Mesenchymal stem cell (in vitro differentiated cells and primary cell): ENCODE data around the gene LMOD3.
A peak's percentile ranks its signal among the peaks of the same experiment; 100 is the strongest.

Experiments used
- DNase-seq: peaks from one replicate; pipeline ENCODE4 v3.0.0-alpha.2; 2013
- H2AFZ ChIP-seq: one replicate; pipeline ENCODE4 v1.6.1; 2013; ENCODE audit warnings: low read depth, mild to moderate bottlenecking, control low read depth, inconsistent platforms, low read length, moderate library complexity
- H2AK5ac ChIP-seq: 2 replicates; pipeline ENCODE4 v1.6.1; 2013; ENCODE audit warnings: low read length, moderate library complexity, mild to moderate bottlenecking, inconsistent platforms; ENCODE audit not compliant: severe bottlenecking
- H2BK120ac ChIP-seq: one replicate; pipeline ENCODE4 v1.6.1; 2013; ENCODE audit warnings: low read depth, mild to moderate bottlenecking, inconsistent platforms, low read length, moderate library complexity
- H2BK12ac ChIP-seq, 2 experiments: one replicate each; pipeline ENCODE4 v1.6.1; 2013; ENCODE audit warnings: inconsistent platforms in 2 of 2, low read length in 2 of 2, mild to moderate bottlenecking in 2 of 2, moderate library complexity in 2 of 2, control low read depth in 1 of 2
- H2BK15ac ChIP-seq: one replicate; pipeline ENCODE4 v1.6.1; 2013; ENCODE audit warnings: mild to moderate bottlenecking, low read depth, inconsistent platforms; ENCODE audit not compliant: poor library complexity, severe bottlenecking
- H2BK5ac ChIP-seq: 2 replicates; pipeline ENCODE4 v1.6.1; 2013; ENCODE audit warnings: low read depth, mild to moderate bottlenecking, low read length, control low read depth, inconsistent platforms; ENCODE audit not compliant: poor library complexity, severe bottlenecking
- H3K14ac ChIP-seq, 2 experiments: one replicate each; pipeline ENCODE4 v1.6.1; 2013; ENCODE audit warnings: inconsistent platforms in 2 of 2, low read length in 2 of 2, control low read depth in 1 of 2, mild to moderate bottlenecking in 1 of 2, moderate library complexity in 1 of 2
- H3K18ac ChIP-seq, 2 experiments: one replicate each; pipeline ENCODE4 v1.6.1; 2013; ENCODE audit warnings: inconsistent platforms in 2 of 2, low read length in 2 of 2, control low read depth in 1 of 2, low read depth in 1 of 2, mild to moderate bottlenecking in 1 of 2
- H3K23ac ChIP-seq, 2 experiments: one replicate each; pipeline ENCODE4 v1.6.1; 2013; ENCODE audit warnings: inconsistent platforms in 2 of 2, low read length in 2 of 2, mild to moderate bottlenecking in 2 of 2, moderate library complexity in 2 of 2, control low read depth in 1 of 2
- H3K27ac ChIP-seq: 2 replicates; pipeline ENCODE4 v1.5.1; 2013; ENCODE audit warnings: mild to moderate bottlenecking, moderate library complexity, low read length, control low read depth, inconsistent platforms; ENCODE audit not compliant: poor library complexity, severe bottlenecking
- H3K27me3 ChIP-seq, 2 experiments: 2 replicates each; pipeline versions ENCODE4 v1.6.1 to v1.7.0; 2013; ENCODE audit warnings: low read length in 2 of 2, mild to moderate bottlenecking in 2 of 2, moderate library complexity in 2 of 2, control low read depth in 1 of 2, inconsistent platforms in 1 of 2; ENCODE audit not compliant: control insufficient read depth in 1 of 2, insufficient read depth in 1 of 2
- H3K36me3 ChIP-seq, 2 experiments: 2 replicates each; pipeline versions ENCODE4 v1.6.1 to v1.7.0; 2013; ENCODE audit warnings: low read length in 2 of 2, control low read depth in 1 of 2, inconsistent platforms in 1 of 2, low read depth in 1 of 2, mild to moderate bottlenecking in 1 of 2; ENCODE audit not compliant: insufficient read depth in 2 of 2, control insufficient read depth in 1 of 2
- H3K4ac ChIP-seq, 2 experiments: one replicate each; pipeline ENCODE4 v1.6.1; 2013; ENCODE audit warnings: inconsistent platforms in 2 of 2, low read length in 2 of 2, mild to moderate bottlenecking in 2 of 2, moderate library complexity in 2 of 2, control low read depth in 1 of 2, low read depth in 1 of 2
- H3K4me1 ChIP-seq: 2 replicates; pipeline ENCODE4 v1.6.1; 2013; ENCODE audit warnings: low read depth, low read length, control low read depth; ENCODE audit not compliant: control insufficient read depth, insufficient read depth
- H3K4me2 ChIP-seq: 2 replicates; pipeline ENCODE4 v1.6.1; 2013; ENCODE audit warnings: low read length, mild to moderate bottlenecking, inconsistent platforms; ENCODE audit not compliant: poor library complexity, severe bottlenecking
- H3K4me3 ChIP-seq, 2 experiments: 2 replicates each; pipeline versions ENCODE4 v1.5.1 to v1.7.0; 2013; ENCODE audit warnings: low read length in 2 of 2, mild to moderate bottlenecking in 2 of 2, control low read depth in 1 of 2, low read depth in 1 of 2; ENCODE audit not compliant: insufficient read depth in 1 of 2
- H3K79me1 ChIP-seq: replicated peaks from 2 replicates; pipeline ENCODE4 v1.6.1; 2013; ENCODE audit warnings: mild to moderate bottlenecking, control low read depth, low read length, inconsistent platforms; ENCODE audit not compliant: poor library complexity, severe bottlenecking
- H3K9ac ChIP-seq: 2 replicates; pipeline ENCODE4 v1.7.0; 2013; ENCODE audit warnings: mild to moderate bottlenecking, low read length, moderate library complexity
- H3K9me3 ChIP-seq: 2 replicates; pipeline ENCODE4 v1.7.0; 2013; ENCODE audit warnings: mild to moderate bottlenecking, low read length; ENCODE audit not compliant: control insufficient read depth
- H4K8ac ChIP-seq: one replicate; pipeline ENCODE4 v1.6.1; 2013; ENCODE audit warnings: inconsistent platforms, mild to moderate bottlenecking, low read length, moderate library complexity
- H4K91ac ChIP-seq: one replicate; pipeline ENCODE4 v1.6.1; 2013; ENCODE audit warnings: mild to moderate bottlenecking, low read length, inconsistent platforms
- WGBS: methylation state at CpG from one replicate; pipeline ENCODE4 v1.1.7; 2013; ENCODE audit warnings: mixed read lengths; 5-methylcytosine and 5-hydroxymethylcytosine counted together

The LMOD3 gene

GRCh38 chr3:69118555-69118954, 3.8 kb downstream of the LMOD3 start:
- WGBS: 94% methylated on average over 12 of the region's 12 CpGs
- H3K9ac ChIP-seq: no peak overlapping the region
- H2AFZ ChIP-seq: no peak overlapping the region
- no peak overlapping the region for H3K4me2 ChIP-seq
- no peak overlapping the region for H4K91ac ChIP-seq
- no peaks in the 10 kb centered on the region for H3K27me3 ChIP-seq
- H3K27ac ChIP-seq: no peak overlapping the region
- no peak for DNase-seq
- H2BK12ac ChIP-seq: no peak overlapping the region
- no peak overlapping the region for H2BK5ac ChIP-seq
- no peak overlapping the region for H3K14ac ChIP-seq
- H3K9me3 ChIP-seq: no peaks in the 10 kb centered on the region
- H3K4me1 ChIP-seq: no peaks in the 10 kb centered on the region
- H2BK120ac ChIP-seq: no peak overlapping the region
- no peak overlapping the region for H3K23ac ChIP-seq
- no peak overlapping the region for H2BK15ac ChIP-seq
- no peaks in the 10 kb centered on the region for H3K79me1 ChIP-seq
- H3K18ac ChIP-seq: no peak overlapping the region
- no peak overlapping the region for H3K4me3 ChIP-seq
- no peak overlapping the region for H3K4ac ChIP-seq
- H3K36me3 ChIP-seq: no peaks in the 10 kb centered on the region
- H2AK5ac ChIP-seq: no peak overlapping the region
- H4K8ac ChIP-seq: no peak overlapping the region

GRCh38 chr3:69116897-69117296, 5.5 kb downstream of the LMOD3 start:
- no peak overlapping the region for H2BK120ac ChIP-seq
- no peak overlapping the region for H2BK5ac ChIP-seq
- WGBS: 68% methylated on average over 2 of the region's 3 CpGs
- no peak overlapping the region for H2BK15ac ChIP-seq
- no peak overlapping the region for H3K4ac ChIP-seq
- no peak overlapping the region for H2AFZ ChIP-seq
- H3K23ac ChIP-seq: no peak overlapping the region
- H3K4me1 ChIP-seq: no peaks in the 10 kb centered on the region
- no peak overlapping the region for H3K27ac ChIP-seq
- H3K79me1 ChIP-seq: no peaks in the 10 kb centered on the region
- no peak overlapping the region for H2BK12ac ChIP-seq
- no peak overlapping the region for H2AK5ac ChIP-seq
- no peaks in the 10 kb centered on the region for H3K27me3 ChIP-seq
- no peak overlapping the region for H4K91ac ChIP-seq
- H3K9ac ChIP-seq: no peak overlapping the region
- no peak overlapping the region for H4K8ac ChIP-seq
- no peak overlapping the region for H3K18ac ChIP-seq
- no peak overlapping the region for H3K4me3 ChIP-seq
- no peaks in the 10 kb centered on the region for H3K9me3 ChIP-seq
- H3K14ac ChIP-seq: no peak overlapping the region
- no peak overlapping the region for H3K4me2 ChIP-seq
- no peak for DNase-seq
- H3K36me3 ChIP-seq: no peaks in the 10 kb centered on the region

GRCh38 chr3:69116162-69116561, 6.2 kb downstream of the LMOD3 start:
- Histone ChIP-seq H3K36me3 (no peaks in the 10 kb centered on the region), H3K9ac (peak overlapping the region; percentile 45), H2BK15ac (no peak overlapping the region), H3K27me3 (no peaks in the 10 kb centered on the region), H3K4me1 (no peaks in the 10 kb centered on the region), H3K4me2 (no peak overlapping the region), H2BK120ac (no peak overlapping the region), H3K9me3 (no peaks in the 10 kb centered on the region), H4K91ac (no peak overlapping the region), H2AFZ (no peak overlapping the region), H2BK12ac (no peak overlapping the region), H2BK5ac (no peak overlapping the region), H3K14ac (no peak overlapping the region), H3K79me1 (no peaks in the 10 kb centered on the region), H3K27ac (no peak overlapping the region), H3K4ac (no peak overlapping the region), H3K18ac (no peak overlapping the region), H3K4me3 (no peak overlapping the region), H3K23ac (no peak overlapping the region), H2AK5ac (no peak overlapping the region), H4K8ac (no peak overlapping the region)
- WGBS: 97% methylated on average over 3 of the region's 4 CpGs
- DNase-seq: no peak

GRCh38 chr3:69115731-69116130, 6.7 kb downstream of the LMOD3 start:
- DNase-seq: peak; percentile 13
- no peaks in the 10 kb centered on the region for H3K27me3 ChIP-seq
- H3K4me1 ChIP-seq: no peaks in the 10 kb centered on the region
- no peak overlapping the region for H3K4ac ChIP-seq
- H3K9me3 ChIP-seq: no peaks in the 10 kb centered on the region
- no peak overlapping the region for H4K8ac ChIP-seq
- H4K91ac ChIP-seq: no peak overlapping the region
- no peak overlapping the region for H2BK5ac ChIP-seq
- H2AFZ ChIP-seq: no peak overlapping the region
- H3K18ac ChIP-seq: no peak overlapping the region
- peak overlapping the region; percentile 45 for H3K9ac ChIP-seq
- WGBS: no CpG with 5 or more reads among the region's 2 CpGs
- no peak overlapping the region for H2AK5ac ChIP-seq
- no peak overlapping the region for H2BK15ac ChIP-seq
- H2BK120ac ChIP-seq: no peak overlapping the region
- H3K14ac ChIP-seq: no peak overlapping the region
- no peak overlapping the region for H2BK12ac ChIP-seq
- no peak overlapping the region for H3K4me2 ChIP-seq
- no peaks in the 10 kb centered on the region for H3K36me3 ChIP-seq
- no peak overlapping the region for H3K27ac ChIP-seq
- H3K4me3 ChIP-seq: no peak overlapping the region
- no peaks in the 10 kb centered on the region for H3K79me1 ChIP-seq
- no peak overlapping the region for H3K23ac ChIP-seq
